ENCODE data around the gene TRIM15.

- no peak for TF ChIP-seq CTCF (optimal IDR thresholded peaks at IDR 0.05 in 1 of 3, IDR thresholded peaks at IDR 0.05 in 1 of 3, conservative IDR thresholded peaks at IDR 0.05 in 1 of 3; ENCODE audit: extremely low read depth in 1 of 3, insufficient read depth in 2 of 3, low read length in 3 of 3)
- TF ChIP-seq EZH2 (IDR thresholded peaks at IDR 0.05; ENCODE audit: low read length): no peak
These were observed 6.6 kb upstream of the TRIM15 start for GRCh38 chr6:30156774-30157173.
